ENCODE measurements around the gene F10.

F10 gene

GRCh38 chr13:113080901-113081521 is 41.6 kb upstream of the F10 start:
- Histone ChIP-seq H3K9ac (ENCODE audit: low read length) (no peak overlapping the region), H3K36me3 (ENCODE audit: control insufficient read depth, low read depth, low read length) (no peaks in the 10 kb centered on the region), H3K27ac (ENCODE audit: low read length) (no peak overlapping the region), H3K27me3 (ENCODE audit: control insufficient read depth, insufficient read depth, low read length) (no peaks in the 10 kb centered on the region), H3K4me1 (ENCODE audit: control insufficient read depth, low read depth, low read length) (no peaks in the 10 kb centered on the region), H3K9me3 (ENCODE audit: control insufficient read depth, low read depth, low read length) (no peaks in the 10 kb centered on the region), H3K4me3 (ENCODE audit: low read length) (no peak overlapping the region)

GRCh38 chr13:113082198-113083021 is 40.2 kb upstream of the F10 start:
- peaks cover under 1% of the 10 kb centered on the region for H3K36me3 ChIP-seq (ENCODE audit: control insufficient read depth, low read depth, low read length)
- no peak overlapping the region for H3K27ac ChIP-seq (ENCODE audit: low read length)
- H3K9me3 ChIP-seq (ENCODE audit: control insufficient read depth, low read depth, low read length): no peaks in the 10 kb centered on the region
- H3K9ac ChIP-seq (ENCODE audit: low read length): no peak overlapping the region
- H3K4me3 ChIP-seq (ENCODE audit: low read length): no peak overlapping the region
- H3K4me1 ChIP-seq (ENCODE audit: control insufficient read depth, low read depth, low read length): no peaks in the 10 kb centered on the region
- no peaks in the 10 kb centered on the region for H3K27me3 ChIP-seq (ENCODE audit: control insufficient read depth, insufficient read depth, low read length)

GRCh38 chr13:113083022-113083373 is 39.6 kb upstream of the F10 start:
- Histone ChIP-seq H3K4me3 (ENCODE audit: low read length) (no peak overlapping the region), H3K9me3 (ENCODE audit: control insufficient read depth, low read depth, low read length) (no peaks in the 10 kb centered on the region), H3K27me3 (ENCODE audit: control insufficient read depth, insufficient read depth, low read length) (no peaks in the 10 kb centered on the region), H3K27ac (ENCODE audit: low read length) (no peak overlapping the region), H3K9ac (ENCODE audit: low read length) (no peak overlapping the region), H3K4me1 (ENCODE audit: control insufficient read depth, low read depth, low read length) (no peaks in the 10 kb centered on the region), H3K36me3 (ENCODE audit: control insufficient read depth, low read depth, low read length) (peaks cover 6% of the 10 kb centered on the region)

- Histone ChIP-seq H3K27me3 (ENCODE audit: control insufficient read depth, insufficient read depth, low read length) (no peaks in the 10 kb centered on the region), H3K9me3 (ENCODE audit: control insufficient read depth, low read depth, low read length) (no peaks in the 10 kb centered on the region), H3K4me1 (ENCODE audit: control insufficient read depth, low read depth, low read length) (no peaks in the 10 kb centered on the region), H3K9ac (ENCODE audit: low read length) (no peak overlapping the region), H3K36me3 (ENCODE audit: control insufficient read depth, low read depth, low read length) (peaks cover 9% of the 10 kb centered on the region), H3K27ac (ENCODE audit: low read length) (no peak overlapping the region), H3K4me3 (ENCODE audit: low read length) (no peak overlapping the region)
Measured at GRCh38 chr13:113083402-113084061, 39.1 kb upstream of the F10 start.

GRCh38 chr13:113084094-113084942 is 38.3 kb upstream of the F10 start:
- peaks cover under 1% of the 10 kb centered on the region for H3K4me1 ChIP-seq (ENCODE audit: control insufficient read depth, low read depth, low read length)
- H3K27me3 ChIP-seq (ENCODE audit: control insufficient read depth, insufficient read depth, low read length): no peaks in the 10 kb centered on the region
- no peaks in the 10 kb centered on the region for H3K9me3 ChIP-seq (ENCODE audit: control insufficient read depth, low read depth, low read length)
- H3K9ac ChIP-seq (ENCODE audit: low read length): no peak overlapping the region
- H3K27ac ChIP-seq (ENCODE audit: low read length): no peak overlapping the region
- H3K4me3 ChIP-seq (ENCODE audit: low read length): no peak overlapping the region
- H3K36me3 ChIP-seq (ENCODE audit: control insufficient read depth, low read depth, low read length): peaks cover 9% of the 10 kb centered on the region

GRCh38 chr13:113084943-113085540 is 37.6 kb upstream of the F10 start:
- Histone ChIP-seq H3K9me3 (ENCODE audit: control insufficient read depth, low read depth, low read length) (no peaks in the 10 kb centered on the region), H3K27me3 (ENCODE audit: control insufficient read depth, insufficient read depth, low read length) (no peaks in the 10 kb centered on the region), H3K9ac (ENCODE audit: low read length) (no peak overlapping the region), H3K4me3 (ENCODE audit: low read length) (no peak overlapping the region), H3K4me1 (ENCODE audit: control insufficient read depth, low read depth, low read length) (peaks cover 8% of the 10 kb centered on the region), H3K36me3 (ENCODE audit: control insufficient read depth, low read depth, low read length) (peaks cover 9% of the 10 kb centered on the region), H3K27ac (ENCODE audit: low read length) (no peak overlapping the region)

- H3K4me1 ChIP-seq (ENCODE audit: control insufficient read depth, low read depth, low read length): peaks cover 9% of the 10 kb centered on the region
- no peak overlapping the region for H3K4me3 ChIP-seq (ENCODE audit: low read length)
- no peak overlapping the region for H3K9ac ChIP-seq (ENCODE audit: low read length)
- H3K9me3 ChIP-seq (ENCODE audit: control insufficient read depth, low read depth, low read length): no peaks in the 10 kb centered on the region
- H3K27me3 ChIP-seq (ENCODE audit: control insufficient read depth, insufficient read depth, low read length): no peaks in the 10 kb centered on the region
- peaks cover 9% of the 10 kb centered on the region for H3K36me3 ChIP-seq (ENCODE audit: control insufficient read depth, low read depth, low read length)
- no peak overlapping the region for H3K27ac ChIP-seq (ENCODE audit: low read length)
Measured at GRCh38 chr13:113086031-113086750, 36.4 kb upstream of the F10 start.

- peaks cover 9% of the 10 kb centered on the region for H3K36me3 ChIP-seq (ENCODE audit: control insufficient read depth, low read depth, low read length)
- H3K4me1 ChIP-seq (ENCODE audit: control insufficient read depth, low read depth, low read length): peaks cover 9% of the 10 kb centered on the region
- no peak overlapping the region for H3K27ac ChIP-seq (ENCODE audit: low read length)
- no peak overlapping the region for H3K9ac ChIP-seq (ENCODE audit: low read length)
- H3K27me3 ChIP-seq (ENCODE audit: control insufficient read depth, insufficient read depth, low read length): no peaks in the 10 kb centered on the region
- H3K4me3 ChIP-seq (ENCODE audit: low read length): no peak overlapping the region
- H3K9me3 ChIP-seq (ENCODE audit: control insufficient read depth, low read depth, low read length): no peaks in the 10 kb centered on the region
Measured at GRCh38 chr13:113086991-113087922, 35.3 kb upstream of the F10 start.

GRCh38 chr13:113087923-113088690 is 34.5 kb upstream of the F10 start:
- H3K9me3 ChIP-seq (ENCODE audit: control insufficient read depth, low read depth, low read length): no peaks in the 10 kb centered on the region
- no peak overlapping the region for H3K9ac ChIP-seq (ENCODE audit: low read length)
- H3K27ac ChIP-seq (ENCODE audit: low read length): no peak overlapping the region

More at GRCh38 chr13:113087923-113088690, 34.5 kb upstream of the F10 start:
- Histone ChIP-seq H3K36me3 (ENCODE audit: control insufficient read depth, low read depth, low read length) (peaks cover 9% of the 10 kb centered on the region), H3K4me1 (ENCODE audit: control insufficient read depth, low read depth, low read length) (peaks cover 9% of the 10 kb centered on the region), H3K4me3 (ENCODE audit: low read length) (no peak overlapping the region), H3K27me3 (ENCODE audit: control insufficient read depth, insufficient read depth, low read length) (no peaks in the 10 kb centered on the region)
